Upper lobe of left lung (tissue), 4 donors: ENCODE measurements around the gene SCN10A.

Experiments
- CTCF ChIP-seq, 6 experiments: fragments of 450-650 bp in 4 of 6; fragments of 200-600 bp in 2 of 6; sonication (generic) in 2 of 6; IDR thresholded peaks; one replicate each; pipeline ENCODE4 v1.5.1; 2016 to 2019; ENCODE audit warnings: antibody characterized with exemption in 6 of 6
- EP300 ChIP-seq, 4 donors: sonication (generic); formaldehyde crosslinking; IDR thresholded peaks; one replicate each; pipeline ENCODE4 v1.5.1; 2017; ENCODE audit warnings: antibody characterized with exemption in 4 of 4, control low read depth in 2 of 4
- POLR2A ChIP-seq, 4 donors: fragments of 450-650 bp; IDR thresholded peaks; one replicate each; pipeline ENCODE4 v1.5.1; 2016 to 2017; ENCODE audit warnings: antibody characterized with exemption in 4 of 4, mild to moderate bottlenecking in 2 of 4

GRCh38 chr3:38739396-38739689, 76.7 kb downstream of the SCN10A start:
- TF ChIP-seq EP300 (IDR thresholded peaks at IDR 0.05): no peak
- no peak for TF ChIP-seq CTCF (IDR thresholded peaks at IDR 0.05)
- no peak for TF ChIP-seq POLR2A (IDR thresholded peaks at IDR 0.05)
